Measurements from ENCODE around the gene WNT7B. TPM values are rescaled to one million over a fixed set of nuclear protein-coding genes. Genes with fewer than 3 reads are reported as not detected.

The WNT7B gene
- total RNA-seq, 4 donors from 2014 or later: 0.41 TPM; not detected in 3

GRCh38 chr22:45958971-45959370 lies 18.0 kb downstream of the WNT7B start:
- no peaks in the 10 kb centered on the region for H3K27me3 ChIP-seq
- H3K27ac ChIP-seq: no peak overlapping the region
- intact Hi-C loops (cut with DNase I; ENCODE audit: low total_unique reads): no loop called here
- H3K4me3 ChIP-seq: no peak overlapping the region
- TF ChIP-seq CTCF (IDR thresholded peaks at IDR 0.05): no peak
- no peak for TF ChIP-seq POLR2A (IDR thresholded peaks at IDR 0.05)
- no peak for DNase-seq
- no peaks in the 10 kb centered on the region for H3K9me3 ChIP-seq
- H3K36me3 ChIP-seq: no peaks in the 10 kb centered on the region
- no peaks in the 10 kb centered on the region for H3K4me1 ChIP-seq

- Histone ChIP-seq H3K36me3 (no peaks in the 10 kb centered on the region), H3K27me3 (no peaks in the 10 kb centered on the region), H3K27ac (no peak overlapping the region), H3K9me3 (no peaks in the 10 kb centered on the region), H3K4me3 (no peak overlapping the region), H3K4me1 (no peaks in the 10 kb centered on the region)
- no peak for DNase-seq
- TF ChIP-seq CTCF (IDR thresholded peaks at IDR 0.05) (no peak), POLR2A (IDR thresholded peaks at IDR 0.05) (no peak)
- intact Hi-C loops (cut with DNase I; ENCODE audit: low total_unique reads): no loop called here
These were observed 19.1 kb downstream of the WNT7B start for GRCh38 chr22:45957826-45958225.

- no peaks in the 10 kb centered on the region for H3K36me3 ChIP-seq
- H3K4me1 ChIP-seq: no peaks in the 10 kb centered on the region
These were observed 23.8 kb downstream of the WNT7B start for GRCh38 chr22:45953178-45953577.

GRCh38 chr22:45952553-45952952 lies 24.4 kb downstream of the WNT7B start:
- Histone ChIP-seq H3K36me3 (no peaks in the 10 kb centered on the region), H3K4me1 (no peaks in the 10 kb centered on the region), H3K9me3 (no peaks in the 10 kb centered on the region), H3K4me3 (no peak overlapping the region), H3K27ac (no peak overlapping the region), H3K27me3 (no peaks in the 10 kb centered on the region)
- DNase-seq: no peak
- intact Hi-C loops (cut with DNase I; ENCODE audit: low total_unique reads): no loop called here
- TF ChIP-seq CTCF (IDR thresholded peaks at IDR 0.05) (no peak), POLR2A (IDR thresholded peaks at IDR 0.05) (no peak)

More at GRCh38 chr22:45953178-45953577, 23.8 kb downstream of the WNT7B start:
- Histone ChIP-seq H3K9me3 (no peaks in the 10 kb centered on the region), H3K4me3 (no peak overlapping the region), H3K27me3 (no peaks in the 10 kb centered on the region), H3K27ac (no peak overlapping the region)
- intact Hi-C loops (cut with DNase I; ENCODE audit: low total_unique reads): no loop called here
- TF ChIP-seq POLR2A (IDR thresholded peaks at IDR 0.05) (no peak), CTCF (IDR thresholded peaks at IDR 0.05) (no peak)
- DNase-seq: no peak

- H3K9me3 ChIP-seq: no peaks in the 10 kb centered on the region
These were observed 24.8 kb downstream of the WNT7B start for GRCh38 chr22:45952151-45952550.

More at GRCh38 chr22:45952151-45952550, 24.8 kb downstream of the WNT7B start:
- Histone ChIP-seq H3K4me1 (no peaks in the 10 kb centered on the region), H3K27ac (no peak overlapping the region), H3K4me3 (no peak overlapping the region), H3K27me3 (no peaks in the 10 kb centered on the region), H3K36me3 (no peaks in the 10 kb centered on the region)
- TF ChIP-seq CTCF (IDR thresholded peaks at IDR 0.05): no peak
- no peak for TF ChIP-seq POLR2A (IDR thresholded peaks at IDR 0.05)
- intact Hi-C loops (cut with DNase I; ENCODE audit: low total_unique reads): no loop called here
- no peak for DNase-seq
